ENCODE results near the gene SLC2A10. TPM values are rescaled to one million over a fixed set of nuclear protein-coding genes. Genes with fewer than 3 reads are reported as not detected.

Gene SLC2A10
- polyA plus RNA-seq, 3 donors: not detected

- Mint-ChIP-seq H3K27me3 (ENCODE audit: low read depth in 3 of 3) (peaks cover 6 to 18% (median 15%) of the 10 kb centered on the region in 3 donors), H3K4me3 (no peak overlapping the region), H3K27ac (no peak overlapping the region), H3K9me3 (peaks cover 0 to 2% (median 0%) of the 10 kb centered on the region in 7 donors), H3K4me1 (no peaks in the 10 kb centered on the region), H3K36me3 (no peaks in the 10 kb centered on the region)
- Histone ChIP-seq H3K27ac (ENCODE audit: low read depth in 1 of 2, low read length in 2 of 2) (no peak overlapping the region), H4K20me1 (ENCODE audit: insufficient read depth, low read length) (no peaks in the 10 kb centered on the region), H3K4me1 (ENCODE audit: control insufficient read depth in 1 of 2, insufficient read depth in 2 of 2, low read length in 2 of 2) (no peaks in the 10 kb centered on the region), H3K9ac (ENCODE audit: insufficient read depth, low read length, poor library complexity, severe bottlenecking) (no peak overlapping the region), H3K9me3 (replicated peaks in 1 of 2; ENCODE audit: control insufficient read depth in 1 of 2, insufficient read depth in 1 of 2, low read length in 2 of 2) (no peaks in the 10 kb centered on the region), H3K27me3 (ENCODE audit: control insufficient read depth in 2 of 2, insufficient read depth in 2 of 2, low read length in 2 of 2) (peaks cover 0 to 2% of the 10 kb centered on the region in 2 donors), H3K4me2 (replicated peaks; ENCODE audit: extremely low read depth, low read length, poor library complexity, severe bottlenecking) (no peak overlapping the region), H3K36me3 (replicated peaks in 1 of 2; ENCODE audit: control insufficient read depth in 1 of 2, insufficient read depth in 2 of 2, low read length in 2 of 2) (no peaks in the 10 kb centered on the region), H3K79me2 (ENCODE audit: insufficient read depth, low read length) (no peaks in the 10 kb centered on the region), H2AFZ (ENCODE audit: insufficient read depth, low read depth, low read length, poor library complexity, severe bottlenecking) (no peak overlapping the region), H3K4me3 (replicated peaks in 1 of 3; ENCODE audit: low read depth in 2 of 3, low read length in 3 of 3) (no peak overlapping the region)
- no peak for DNase-seq
- 91% methylated on average over 7 of the region's 9 CpGs for WGBS (ENCODE audit: insufficient coverage)
- intact Hi-C loops (cut with micrococcal nuclease): loop anchor here in 1 of 2 donors (10.0 kb wide), 1 partner anchor 423 kb away; no protein-coding TSS in a partner anchor
- TF ChIP-seq, protein P1, sequence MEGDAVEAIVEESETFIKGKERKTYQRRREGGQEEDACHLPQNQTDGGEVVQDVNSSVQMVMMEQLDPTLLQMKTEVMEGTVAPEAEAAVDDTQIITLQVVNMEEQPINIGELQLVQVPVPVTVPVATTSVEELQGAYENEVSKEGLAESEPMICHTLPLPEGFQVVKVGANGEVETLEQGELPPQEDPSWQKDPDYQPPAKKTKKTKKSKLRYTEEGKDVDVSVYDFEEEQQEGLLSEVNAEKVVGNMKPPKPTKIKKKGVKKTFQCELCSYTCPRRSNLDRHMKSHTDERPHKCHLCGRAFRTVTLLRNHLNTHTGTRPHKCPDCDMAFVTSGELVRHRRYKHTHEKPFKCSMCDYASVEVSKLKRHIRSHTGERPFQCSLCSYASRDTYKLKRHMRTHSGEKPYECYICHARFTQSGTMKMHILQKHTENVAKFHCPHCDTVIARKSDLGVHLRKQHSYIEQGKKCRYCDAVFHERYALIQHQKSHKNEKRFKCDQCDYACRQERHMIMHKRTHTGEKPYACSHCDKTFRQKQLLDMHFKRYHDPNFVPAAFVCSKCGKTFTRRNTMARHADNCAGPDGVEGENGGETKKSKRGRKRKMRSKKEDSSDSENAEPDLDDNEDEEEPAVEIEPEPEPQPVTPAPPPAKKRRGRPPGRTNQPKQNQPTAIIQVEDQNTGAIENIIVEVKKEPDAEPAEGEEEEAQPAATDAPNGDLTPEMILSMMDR (IDR thresholded peaks at IDR 0.05): no peak
Observed at GRCh38 chr20:46751856-46752255, 42.4 kb downstream of the SLC2A10 start.

- Histone ChIP-seq H3K79me2 (ENCODE audit: insufficient read depth, low read length) (no peaks in the 10 kb centered on the region), H2AFZ (ENCODE audit: insufficient read depth, low read depth, low read length, poor library complexity, severe bottlenecking) (no peak overlapping the region), H3K36me3 (replicated peaks in 1 of 2; ENCODE audit: control insufficient read depth in 1 of 2, insufficient read depth in 2 of 2, low read length in 2 of 2) (no peaks in the 10 kb centered on the region), H3K4me3 (replicated peaks in 1 of 3; ENCODE audit: low read depth in 2 of 3, low read length in 3 of 3) (no peak overlapping the region), H3K27ac (ENCODE audit: low read depth in 1 of 2, low read length in 2 of 2) (no peak overlapping the region), H3K4me1 (ENCODE audit: control insufficient read depth in 1 of 2, insufficient read depth in 2 of 2, low read length in 2 of 2) (no peaks in the 10 kb centered on the region), H3K9me3 (replicated peaks in 1 of 2; ENCODE audit: control insufficient read depth in 1 of 2, insufficient read depth in 1 of 2, low read length in 2 of 2) (no peaks in the 10 kb centered on the region), H4K20me1 (ENCODE audit: insufficient read depth, low read length) (no peaks in the 10 kb centered on the region), H3K9ac (ENCODE audit: insufficient read depth, low read length, poor library complexity, severe bottlenecking) (no peak overlapping the region), H3K27me3 (ENCODE audit: control insufficient read depth in 2 of 2, insufficient read depth in 2 of 2, low read length in 2 of 2) (no peaks in the 10 kb centered on the region), H3K4me2 (replicated peaks; ENCODE audit: extremely low read depth, low read length, poor library complexity, severe bottlenecking) (no peak overlapping the region)
- Mint-ChIP-seq H3K4me1 (no peaks in the 10 kb centered on the region), H3K27me3 (ENCODE audit: low read depth in 3 of 3) (peaks cover 6 to 15% (median 10%) of the 10 kb centered on the region in 3 donors), H3K4me3 (peak overlapping the region in 1 of 2 donors; percentile 9), H3K36me3 (no peaks in the 10 kb centered on the region), H3K27ac (no peak overlapping the region), H3K9me3 (peaks cover 0 to 2% (median 0%) of the 10 kb centered on the region in 7 donors)
- TF ChIP-seq, protein P1 (IDR thresholded peaks at IDR 0.05): peak; percentile 81
- WGBS (ENCODE audit: insufficient coverage): 32% methylated on average over 6 of the region's 10 CpGs
- peak; percentile 6 to 34 (median 29) for DNase-seq
- intact Hi-C loops (cut with micrococcal nuclease): loop anchor here in 1 of 2 donors (10.0 kb wide), 1 partner anchor 422 kb away; no protein-coding TSS in a partner anchor
Observed at GRCh38 chr20:46752728-46753127, 43.3 kb downstream of the SLC2A10 start.

All from CD14-positive monocyte (primary cell).